Nephron progenitor cell (in vitro differentiated cells): ENCODE measurements around the gene APLNR.

Source experiments
- DNase-seq: peaks from one replicate; pipeline ENCODE4 v3.0.0; 2021
- H3K27ac Mint-ChIP-seq: 2 replicates; pipeline ENCODE4 v1.8.0; 2021; ENCODE audit warnings: mild to moderate bottlenecking, moderate library complexity, mixed read lengths
- H3K27me3 Mint-ChIP-seq: 2 replicates; pipeline ENCODE4 v1.8.0; 2021; ENCODE audit warnings: mild to moderate bottlenecking, low read depth, mixed read lengths; ENCODE audit not compliant: poor library complexity
- H3K36me3 Mint-ChIP-seq: 2 replicates; pipeline ENCODE4 v1.8.0; 2021; ENCODE audit warnings: low read depth, mixed read lengths
- H3K4me1 Mint-ChIP-seq: 2 replicates; pipeline ENCODE4 v1.8.0; 2021; ENCODE audit warnings: mixed read lengths
- H3K4me3 Mint-ChIP-seq: 2 replicates; pipeline ENCODE4 v1.8.0; 2021; ENCODE audit warnings: mild to moderate bottlenecking, moderate library complexity, mixed read lengths
- H3K9me3 Mint-ChIP-seq: 2 replicates; pipeline ENCODE4 v1.8.0; 2021; ENCODE audit warnings: mild to moderate bottlenecking, moderate library complexity, mixed read lengths
- CTCF ChIP-seq: fragments of 200-600 bp; sonication (generic); IDR thresholded peaks from 2 replicates; pipeline ENCODE4 v1.5.0; 2021; ENCODE audit warnings: antibody characterized with exemption

Gene APLNR

GRCh38 chr11:57276971-57277675 is 40.1 kb upstream of the APLNR start:
- no peaks in the 10 kb centered on the region for H3K27me3 Mint-ChIP-seq
- H3K27ac Mint-ChIP-seq: no peak overlapping the region
- peaks cover 23% of the 10 kb centered on the region for H3K4me1 Mint-ChIP-seq
- no peak for TF ChIP-seq CTCF
- no peak for DNase-seq
- H3K9me3 Mint-ChIP-seq: peaks cover 16% of the 10 kb centered on the region
- H3K36me3 Mint-ChIP-seq: no peaks in the 10 kb centered on the region
- H3K4me3 Mint-ChIP-seq: no peak overlapping the region

- Mint-ChIP-seq H3K27ac (no peak overlapping the region), H3K27me3 (peaks cover 3% of the 10 kb centered on the region), H3K4me3 (no peak overlapping the region), H3K4me1 (peaks cover 23% of the 10 kb centered on the region), H3K36me3 (no peaks in the 10 kb centered on the region), H3K9me3 (peaks cover 13% of the 10 kb centered on the region)
- DNase-seq: no peak
- TF ChIP-seq CTCF: no peak
Observed at GRCh38 chr11:57276169-57276970, 39.3 kb upstream of the APLNR start.

GRCh38 chr11:57275582-57275981 is 38.5 kb upstream of the APLNR start:
- no peak for TF ChIP-seq CTCF
- H3K27me3 Mint-ChIP-seq: peaks cover 8% of the 10 kb centered on the region
- H3K36me3 Mint-ChIP-seq: no peaks in the 10 kb centered on the region
- no peak overlapping the region for H3K4me3 Mint-ChIP-seq
- no peak for DNase-seq
- peaks cover 13% of the 10 kb centered on the region for H3K9me3 Mint-ChIP-seq
- peak overlapping the region; percentile 8 for H3K27ac Mint-ChIP-seq
- peaks cover 23% of the 10 kb centered on the region for H3K4me1 Mint-ChIP-seq

- no peak for DNase-seq
- Mint-ChIP-seq H3K36me3 (no peaks in the 10 kb centered on the region), H3K27ac (no peak overlapping the region), H3K4me1 (peaks cover 23% of the 10 kb centered on the region), H3K4me3 (no peak overlapping the region), H3K27me3 (peaks cover 8% of the 10 kb centered on the region), H3K9me3 (peaks cover 13% of the 10 kb centered on the region)
- TF ChIP-seq CTCF: no peak
Observed at GRCh38 chr11:57274904-57275498, 38.0 kb upstream of the APLNR start.

GRCh38 chr11:57273448-57274058 is 36.5 kb upstream of the APLNR start:
- Mint-ChIP-seq H3K4me1 (peaks cover 16% of the 10 kb centered on the region), H3K9me3 (peaks cover 13% of the 10 kb centered on the region), H3K4me3 (no peak overlapping the region), H3K27ac (no peak overlapping the region), H3K36me3 (no peaks in the 10 kb centered on the region), H3K27me3 (peaks cover 13% of the 10 kb centered on the region)
- no peak for TF ChIP-seq CTCF
- no peak for DNase-seq
